Left ventricle myocardium superior (tissue), 1 donor: ENCODE results near the gene CECR2. TPM values are rescaled to one million over a fixed set of nuclear protein-coding genes. Genes with fewer than 3 reads are reported as not detected.
"Not testable (repeated sequence)": the region's sequence is repeated elsewhere in the genome, so short reads cannot be mapped to it uniquely, and the experiment has no call there.

Experiments
- ATAC-seq: fragments of 200-7000 bp; cut with Tn5 transposase; one replicate; pipeline ENCODE4 v1.9.1; 2020; ENCODE audit warnings: mild to moderate bottlenecking, moderate library complexity
- DNase-seq: peaks from one replicate; pipeline ENCODE4 v3.0.0-alpha.2; 2020
- intact Hi-C: fragments of 100-400 bp; cut with micrococcal nuclease; formaldehyde crosslinking; loops from one replicate; pipeline ENCODE4 v1.11.0; 2022
- total RNA-seq: library from RNA; stranded (reverse); fragmentation: NEBNext Ultra II Directional; extraction: Animal tissue kit (Norgen Biotek cat#: 25700); gene quantifications from one replicate; pipeline ENCODE4 v1.2.1, GENCODE V29; 2021
- donor health status: DM: no; HTN: yes; CAD: no; lungs with severe emphysema.

The CECR2 gene
- total RNA-seq, 1 donor from 2014 or later, result 7.1 TPM

DNA sequence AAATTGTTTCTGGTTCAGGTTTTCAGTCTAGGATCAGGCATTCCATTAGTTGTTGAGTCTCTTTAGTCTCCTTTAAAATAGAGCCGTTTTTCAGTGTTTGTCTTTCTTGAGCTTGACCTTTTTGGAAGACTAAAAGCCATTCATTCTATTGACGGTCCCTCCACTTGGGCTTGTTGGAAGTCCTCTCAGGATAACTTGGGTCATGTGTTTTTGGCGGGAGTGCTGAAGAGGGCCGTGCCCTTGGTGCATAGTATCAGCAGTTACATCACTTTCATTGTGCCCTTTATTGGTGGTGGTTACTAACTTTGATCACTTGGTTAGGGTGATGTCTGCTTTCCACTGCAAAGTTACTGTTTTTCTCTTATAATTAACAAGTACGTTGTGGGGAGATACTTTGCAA is 20.8 kb downstream of the CECR2 start:
- ATAC-seq (no peak), DNase-seq (no peak)
- intact Hi-C loops, result no loop called here

DNA sequence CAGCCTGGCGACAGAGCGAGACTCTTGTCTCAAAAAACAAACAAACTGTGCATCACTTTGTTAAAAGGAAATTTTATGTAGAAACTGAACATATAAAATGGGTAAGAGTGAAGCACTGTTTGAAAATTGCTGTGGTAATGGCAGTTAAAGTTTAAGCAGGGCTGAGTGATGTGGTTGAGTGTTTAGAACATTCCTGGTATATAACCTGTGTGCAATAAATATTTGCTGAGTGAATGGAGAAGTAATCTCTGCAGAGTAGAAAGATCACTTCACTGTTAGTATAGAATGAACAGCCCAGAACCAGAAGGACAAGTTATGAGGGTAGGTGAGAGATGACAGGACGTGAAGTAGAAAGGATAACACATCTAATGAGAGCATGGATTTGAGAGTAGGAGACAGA is 27.3 kb downstream of the CECR2 start:
- DNase-seq (no peak), ATAC-seq (no peak)
- intact Hi-C loops, result no loop called here

DNA sequence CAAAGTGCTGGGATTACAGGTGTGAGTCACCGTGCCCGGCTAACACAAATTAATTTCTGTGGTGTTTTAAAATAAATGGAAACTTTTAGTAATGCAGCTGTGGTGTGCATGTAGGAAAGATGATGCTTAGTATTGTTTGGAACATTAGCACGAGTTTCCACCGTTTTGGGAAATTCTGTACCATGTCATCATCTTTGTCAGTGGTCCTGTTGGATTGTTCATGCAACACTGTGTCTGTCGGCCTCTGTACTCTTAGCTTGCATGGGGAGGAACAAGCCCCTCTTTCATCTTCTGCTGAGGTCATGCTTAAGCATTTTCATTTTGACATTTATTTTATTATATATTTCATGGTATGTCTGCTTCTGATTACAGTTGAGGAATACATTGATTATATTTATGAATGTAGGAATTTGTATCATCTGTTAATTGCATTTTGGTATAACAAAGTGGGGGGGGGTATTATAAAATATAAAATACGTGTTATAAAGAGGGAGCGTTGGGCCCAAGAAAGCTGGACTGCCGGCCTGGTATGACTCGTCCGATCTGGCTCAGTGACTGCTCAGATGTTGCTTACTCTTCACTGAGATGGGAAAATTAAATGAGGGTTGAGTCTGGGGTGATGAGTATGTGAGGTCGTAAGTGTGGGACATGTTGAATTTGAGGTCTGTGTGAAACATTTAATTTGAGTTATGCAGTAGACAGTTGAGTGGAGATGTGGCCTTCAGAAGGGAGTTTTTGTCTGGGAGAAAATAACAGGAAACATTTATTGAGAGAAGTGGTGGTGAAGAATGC is 28.7 kb downstream of the CECR2 start:
- no peak for ATAC-seq
- intact Hi-C loops, result no loop called here
- no peak for DNase-seq

DNA sequence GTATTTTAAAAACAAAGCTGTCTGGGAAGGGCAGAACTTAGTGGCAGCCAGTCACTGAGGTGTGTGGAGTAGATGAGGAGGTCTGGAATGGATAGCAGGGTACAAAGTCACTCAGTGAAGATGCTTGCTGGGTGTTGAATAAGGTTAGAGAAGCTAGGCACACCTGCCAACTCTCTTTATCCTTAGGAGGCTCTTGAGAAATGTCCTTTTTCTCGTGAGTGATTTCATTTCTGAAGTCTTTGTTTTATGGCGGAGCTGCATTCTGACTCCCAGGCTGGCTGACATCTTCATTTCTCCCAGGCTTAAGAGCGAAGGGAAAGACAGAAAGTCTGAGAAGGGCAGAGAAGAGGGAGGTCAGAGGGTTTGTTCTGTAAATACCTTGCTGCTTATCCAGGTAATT is 31.0 kb downstream of the CECR2 start:
- DNase-seq, result no peak
- intact Hi-C loops, result no loop called here
- no peak for ATAC-seq

DNA sequence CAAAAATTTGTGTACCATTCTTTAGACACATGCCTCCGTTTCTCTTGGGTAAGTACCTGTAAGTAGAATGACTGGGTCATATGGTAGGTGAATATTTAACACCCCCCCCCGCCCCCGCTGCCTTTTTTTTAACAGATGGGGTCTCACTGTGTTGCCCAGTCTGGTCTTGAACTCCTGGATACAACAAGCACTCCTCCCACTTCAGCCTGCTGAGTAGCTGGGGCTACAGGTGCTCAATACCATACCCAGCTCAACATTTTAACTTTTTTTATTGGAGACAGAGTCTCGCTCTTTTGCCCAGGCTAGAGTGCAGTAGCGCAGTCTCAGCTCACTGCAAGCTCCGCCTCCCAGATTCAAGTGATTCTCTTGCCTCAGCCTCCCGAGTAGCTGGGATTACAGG is 32.5 kb downstream of the CECR2 start:
- DNase-seq, result no peak
- intact Hi-C loops, result no loop called here
- no peak for ATAC-seq

DNA sequence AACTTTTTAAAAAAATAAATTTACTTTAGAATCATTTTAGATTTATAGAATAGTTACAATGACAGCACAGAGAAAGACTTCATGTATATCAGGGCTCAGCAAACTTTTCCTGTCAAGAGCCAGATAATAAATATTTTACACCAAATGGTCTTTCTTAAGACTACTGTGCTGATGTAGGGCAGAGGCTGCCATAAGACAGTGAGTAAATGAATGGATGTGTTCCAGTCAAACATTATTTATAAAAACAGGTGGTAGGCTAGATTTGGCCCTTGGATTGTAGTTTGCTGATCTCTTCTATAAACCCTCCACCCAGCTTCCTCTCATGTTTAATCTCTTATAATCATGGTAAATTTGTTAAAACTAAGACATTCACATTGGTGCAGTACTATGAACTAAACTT is 33.0 kb downstream of the CECR2 start:
- DNase-seq, result no peak
- ATAC-seq, result no peak
- intact Hi-C loops, result no loop called here

DNA sequence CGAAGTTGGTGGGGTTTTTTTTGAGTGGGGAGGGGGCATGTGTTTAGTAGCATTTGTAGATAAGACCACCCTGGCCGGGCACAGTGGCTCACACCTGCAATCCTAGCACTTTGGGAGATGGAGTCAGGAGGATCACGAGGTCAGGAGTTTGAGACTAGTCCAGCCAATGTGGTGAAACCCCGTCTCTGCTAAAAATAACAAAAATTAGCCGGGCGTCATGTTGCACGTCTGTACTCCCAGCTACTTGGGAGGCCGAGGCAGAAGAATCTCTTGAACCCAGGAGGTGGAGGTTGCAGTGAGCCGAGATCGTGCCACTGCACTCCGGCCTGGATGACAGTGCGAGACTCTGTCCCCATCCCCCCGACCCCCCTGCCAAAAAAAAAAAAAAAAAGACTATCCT is 34.6 kb downstream of the CECR2 start:
- intact Hi-C loops, result no loop called here
- no peak for DNase-seq
- ATAC-seq, result peak; percentile 62

DNA sequence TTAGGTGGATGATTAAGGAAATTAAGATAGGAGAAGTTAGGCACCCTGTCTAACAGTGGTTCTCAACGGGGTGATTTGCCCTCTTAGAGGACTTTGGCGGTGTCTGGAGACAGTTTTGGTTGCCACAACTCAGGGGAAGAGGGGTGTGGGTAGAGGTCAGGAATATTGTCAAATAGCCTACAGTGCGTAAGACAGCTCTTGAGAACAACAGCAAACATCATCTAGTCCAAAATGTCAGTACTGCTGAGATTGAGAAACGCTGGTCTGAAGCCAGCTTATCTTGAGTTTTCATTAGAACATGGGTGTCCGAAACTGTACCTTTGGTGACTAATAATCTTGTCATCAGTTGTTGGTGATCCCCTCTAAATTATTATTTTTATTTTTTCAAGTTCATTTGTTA is 38.4 kb downstream of the CECR2 start:
- DNase-seq (no peak), ATAC-seq (peak; percentile 71)
- intact Hi-C loops, result no loop called here

DNA sequence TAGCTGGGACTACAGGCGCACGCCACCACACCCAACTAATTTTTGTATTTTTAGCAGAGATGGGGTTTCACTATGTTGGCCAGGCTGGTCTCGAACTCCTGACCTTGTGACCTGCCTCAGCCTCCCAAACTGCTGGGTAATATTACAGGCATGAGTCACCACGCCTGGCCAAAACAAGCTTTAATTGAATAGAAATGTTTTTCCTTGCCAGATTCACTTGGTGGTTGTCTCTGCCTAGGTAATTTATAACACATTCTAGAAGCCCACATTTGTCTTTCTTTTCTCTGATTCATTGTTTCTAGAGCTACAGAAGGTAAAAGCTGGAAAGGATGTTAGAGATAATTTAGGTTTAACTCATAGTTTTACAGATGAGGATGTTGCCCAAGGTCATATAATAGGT is 41.3 kb downstream of the CECR2 start:
- DNase-seq, result no peak
- intact Hi-C loops, result no loop called here
- ATAC-seq, result no peak

DNA sequence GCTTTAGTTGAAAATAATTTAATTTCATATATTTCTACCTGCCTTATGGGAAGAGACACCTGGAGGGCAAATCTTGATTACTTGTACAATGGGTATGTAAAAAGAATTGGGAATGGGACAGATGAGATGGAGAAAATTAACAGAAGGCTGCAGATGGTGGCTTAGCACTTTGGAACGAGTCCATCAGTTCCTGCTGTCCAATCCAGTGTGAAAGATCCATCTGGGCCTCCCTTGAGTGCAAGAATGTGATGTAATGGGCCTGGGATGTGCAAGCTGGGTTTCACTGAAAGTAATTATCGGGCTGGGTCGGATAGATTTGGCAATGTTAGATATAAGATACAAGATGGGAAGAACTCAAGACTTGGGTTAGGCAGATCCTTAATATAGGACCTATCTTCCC is 42.0 kb downstream of the CECR2 start:
- ATAC-seq (peak; percentile 82), DNase-seq (no peak)
- intact Hi-C loops, result no loop called here

DNA sequence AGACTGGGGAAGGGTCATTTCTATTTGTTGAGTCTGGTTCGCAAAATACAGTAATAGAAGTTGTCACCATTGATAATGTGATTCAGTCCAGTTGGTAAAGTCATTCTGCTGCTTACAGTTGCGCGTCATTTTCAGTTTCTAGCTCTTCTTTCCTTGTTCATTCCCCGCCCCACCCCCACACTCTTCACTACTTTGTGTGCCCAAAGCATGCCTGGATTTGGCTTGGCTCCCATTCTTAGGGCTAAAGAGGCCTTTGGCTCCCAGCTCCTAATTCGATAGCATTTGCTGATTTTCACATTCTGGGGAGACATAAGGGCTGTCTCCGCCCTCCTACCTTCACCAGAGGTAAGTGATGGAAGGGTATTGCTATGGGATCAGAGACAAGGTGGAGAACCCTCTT is 43.0 kb downstream of the CECR2 start:
- DNase-seq (no peak), ATAC-seq (peak; percentile 20)
- intact Hi-C loops, result no loop called here

DNA sequence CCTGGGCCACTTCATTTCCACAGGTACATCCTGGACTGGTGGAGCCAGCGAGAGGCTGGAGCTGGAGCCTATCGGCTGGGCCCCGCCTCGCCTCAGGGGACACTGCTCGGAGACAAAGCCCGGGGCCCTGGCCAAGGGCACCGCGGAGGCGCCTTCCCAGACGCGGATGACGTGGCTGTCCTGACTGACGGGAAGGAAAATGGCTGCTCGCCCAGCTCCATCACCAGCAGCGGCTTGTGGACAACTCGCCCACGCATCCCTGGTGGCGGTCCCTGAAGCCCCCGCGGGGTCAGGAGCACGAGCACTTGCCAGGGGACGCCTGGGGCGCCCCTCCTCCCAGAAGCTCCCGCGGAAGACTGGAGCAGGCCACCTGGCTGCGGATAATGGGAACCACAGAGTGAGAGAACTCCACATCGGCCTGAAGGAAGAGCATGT is 49.6 kb downstream of the CECR2 start:
- peak; percentile 60 for DNase-seq
- intact Hi-C loops, result no loop called here
- peak; percentile 65 for ATAC-seq

DNA sequence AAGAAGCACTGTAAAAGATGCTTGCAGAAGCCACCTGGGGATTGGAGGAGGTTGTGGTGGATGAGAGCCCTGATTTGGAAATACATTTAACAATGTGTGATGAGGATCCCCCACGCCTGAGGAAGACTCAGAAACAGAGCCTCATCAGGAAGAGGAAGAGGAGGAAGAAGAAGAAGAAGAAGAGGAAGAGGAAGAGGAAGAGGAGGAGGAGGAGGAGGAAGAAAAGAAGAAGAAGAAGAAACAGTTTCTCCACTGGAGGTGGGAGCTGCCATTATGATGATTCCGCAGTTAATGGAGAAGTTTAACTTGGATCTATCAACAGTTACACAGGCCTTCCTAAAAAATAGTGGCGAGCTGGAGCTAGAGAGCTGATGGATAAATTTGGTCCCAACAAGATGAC is 50.1 kb downstream of the CECR2 start:
- intact Hi-C loops, result no loop called here
- ATAC-seq (no peak), DNase-seq (no peak)

DNA sequence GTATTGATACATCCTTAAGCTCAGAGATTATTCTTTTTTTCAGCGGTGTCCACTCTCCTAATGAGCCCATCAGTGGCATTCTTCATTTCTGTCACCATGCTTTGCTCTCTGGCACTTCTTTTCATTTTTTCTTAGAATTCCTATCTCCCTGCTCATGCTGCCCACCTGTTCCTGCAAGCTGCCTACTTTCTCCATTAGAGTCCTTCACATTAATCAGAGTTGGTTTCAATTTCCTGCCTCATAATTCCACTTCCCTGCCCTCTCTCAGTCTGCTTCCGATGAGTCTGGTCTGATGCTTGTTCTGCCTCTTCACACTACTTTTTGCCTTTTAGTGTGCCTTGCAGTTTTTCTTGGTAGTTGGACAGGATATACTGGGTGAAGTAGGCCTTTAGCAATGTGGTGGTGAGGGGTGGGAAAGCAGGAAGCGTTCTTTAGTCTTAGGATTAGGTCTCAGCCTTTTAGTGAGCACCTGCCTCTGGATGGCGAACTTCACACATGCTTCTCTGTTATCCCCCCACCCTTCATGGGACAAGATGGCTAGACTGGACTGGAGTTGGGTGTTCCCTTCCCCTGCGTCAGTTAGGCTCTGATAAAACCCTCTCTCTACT is 53.6 kb downstream of the CECR2 start:
- intact Hi-C loops, result no loop called here
- DNase-seq (no peak), ATAC-seq (no peak)

DNA sequence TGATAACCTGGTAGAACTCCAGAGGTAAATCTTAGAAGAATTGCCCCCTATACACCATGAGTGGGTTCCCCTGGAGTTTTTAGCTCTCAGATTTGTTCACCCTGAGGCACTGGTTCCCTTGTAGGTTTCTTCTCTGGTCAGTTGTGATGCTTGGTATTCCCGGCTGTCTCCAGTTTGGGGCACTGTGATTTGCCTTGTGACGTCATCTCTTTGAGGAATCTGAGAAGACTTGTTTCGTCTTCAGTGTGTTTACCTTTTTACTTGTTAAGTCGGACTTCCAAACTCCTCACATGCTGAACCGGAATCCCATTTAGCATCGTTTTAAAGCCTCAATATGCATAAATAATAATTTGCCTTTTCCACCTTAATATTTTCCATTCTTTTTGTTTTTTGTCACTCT is 54.4 kb downstream of the CECR2 start:
- ATAC-seq (no peak), DNase-seq (no peak)
- intact Hi-C loops, result no loop called here

DNA sequence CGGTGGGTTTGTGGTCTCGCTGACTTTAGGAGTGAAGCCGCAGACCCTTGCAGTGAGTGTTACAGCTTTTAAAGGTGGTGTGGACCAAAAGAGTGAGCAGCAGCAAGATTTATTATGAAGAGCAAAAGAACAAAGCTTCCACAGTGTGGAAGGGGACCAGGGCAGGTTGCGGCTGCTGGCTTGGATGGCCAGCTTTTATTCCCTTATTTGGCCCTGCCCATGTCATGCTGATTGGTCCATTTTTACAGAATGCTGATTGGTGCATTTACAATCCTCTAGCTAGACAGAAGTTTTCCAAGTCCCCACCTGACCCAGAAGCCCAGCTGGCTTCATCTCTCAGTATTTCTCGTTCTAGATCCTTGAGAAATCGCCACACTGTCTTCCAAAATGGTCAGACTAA is 58.3 kb downstream of the CECR2 start:
- intact Hi-C loops, ATAC-seq, DNase-seq: not testable (repeated sequence)

DNA sequence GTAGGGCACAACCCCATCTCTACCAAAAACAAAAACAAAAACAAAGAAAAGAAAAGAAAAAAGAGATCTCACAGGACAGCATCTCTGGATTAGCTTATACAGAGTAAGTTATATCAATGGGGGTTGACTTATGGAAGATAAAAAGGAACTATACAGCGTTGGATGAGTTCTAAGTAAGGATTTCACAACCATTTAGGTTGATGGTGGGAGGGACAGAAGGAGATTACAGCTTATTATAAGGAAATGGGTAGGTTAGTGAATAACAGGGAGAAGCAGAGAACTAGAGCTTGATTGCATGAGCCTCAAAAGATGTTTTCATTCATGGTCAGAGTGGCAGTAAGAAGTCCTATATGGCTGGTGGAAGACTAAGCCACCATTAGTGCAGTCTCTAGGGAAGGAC is 60.3 kb downstream of the CECR2 start:
- DNase-seq (no peak), ATAC-seq (no peak)
- intact Hi-C loops, result no loop called here

DNA sequence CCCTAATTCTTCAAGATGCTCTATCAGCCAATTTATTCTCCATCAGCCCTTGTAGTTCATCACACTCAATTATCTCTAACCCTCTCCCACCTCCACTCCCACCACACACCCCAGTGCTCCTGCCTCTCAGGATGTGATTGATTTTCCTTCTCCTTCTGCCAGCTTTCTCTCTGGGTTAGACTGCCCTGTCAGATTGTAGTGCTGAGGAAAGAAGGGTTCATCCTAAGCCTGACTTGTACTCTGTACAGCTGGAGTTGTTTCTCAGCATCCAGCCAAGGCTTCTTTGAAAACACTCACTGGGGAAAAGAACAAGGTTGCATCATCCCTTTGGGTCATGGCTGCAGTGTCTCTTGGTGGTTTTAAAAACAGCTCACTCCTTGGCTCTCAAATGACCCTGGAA is 61.2 kb downstream of the CECR2 start:
- DNase-seq, result no peak
- ATAC-seq, result peak; percentile 95
- intact Hi-C loops, result no loop called here

DNA sequence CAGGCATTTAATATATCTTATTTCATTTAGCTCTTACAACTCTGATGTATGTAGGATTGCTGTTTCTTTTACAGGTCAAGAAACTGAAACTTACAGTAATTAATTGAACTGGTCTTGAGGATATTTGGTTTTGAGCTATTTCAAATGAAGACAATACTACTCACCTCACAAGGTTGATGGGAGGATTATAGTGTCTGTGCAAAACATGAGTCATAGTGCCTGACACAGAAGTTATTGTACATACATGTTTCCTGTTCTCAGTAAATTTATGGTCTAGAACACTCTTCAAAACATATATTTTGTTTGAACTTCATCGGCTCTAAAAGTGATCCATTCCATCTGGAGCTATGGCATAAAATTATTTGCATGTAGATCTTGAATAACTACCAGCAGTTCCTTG is 61.9 kb downstream of the CECR2 start:
- DNase-seq, result no peak
- no peak for ATAC-seq
- intact Hi-C loops, result no loop called here

DNA sequence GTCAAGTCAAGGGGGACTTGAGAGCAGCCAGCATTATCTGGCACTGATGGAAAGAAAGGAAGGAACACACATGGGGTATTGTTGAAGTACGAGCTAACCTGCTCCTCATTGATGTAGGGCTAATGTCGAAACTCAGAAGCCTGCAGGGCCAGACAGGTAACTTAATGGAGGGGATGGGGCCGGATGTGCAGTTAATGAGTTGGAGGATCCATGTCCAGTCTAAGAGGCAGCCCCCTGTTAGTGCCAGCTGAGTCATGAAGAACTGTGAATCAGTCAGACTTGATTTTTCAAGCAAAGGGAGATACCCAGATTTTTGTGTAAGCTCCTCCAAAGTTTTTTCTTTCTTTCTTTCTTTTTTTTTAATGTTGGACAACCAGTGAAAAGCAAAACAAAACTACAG is 65.6 kb downstream of the CECR2 start:
- no peak for ATAC-seq
- intact Hi-C loops, result no loop called here
- DNase-seq, result no peak

DNA sequence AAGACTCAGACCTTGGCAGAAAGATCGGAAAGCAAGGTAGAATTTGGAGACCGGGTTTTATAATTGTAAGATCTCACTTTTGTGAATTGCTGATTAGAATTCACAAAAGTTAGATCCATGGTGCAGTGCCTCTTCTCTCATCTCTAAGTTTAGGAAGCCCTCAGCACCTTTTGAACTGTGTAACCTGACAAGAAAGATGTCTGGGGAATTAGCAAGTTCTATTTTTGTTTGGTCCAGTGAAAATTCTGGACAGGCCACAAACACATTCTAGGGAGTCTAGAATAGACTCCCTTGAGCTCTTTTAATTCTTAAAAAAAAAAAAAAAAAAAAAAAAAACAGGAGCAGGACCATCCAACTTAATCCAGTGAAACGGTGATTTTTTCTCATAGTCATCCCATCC is 66.1 kb downstream of the CECR2 start:
- ATAC-seq, result no peak
- no peak for DNase-seq
- intact Hi-C loops, result no loop called here
